Uterus (tissue), 4 donors: ENCODE measurements around the gene CCR5. TPM values are rescaled to one million over a fixed set of nuclear protein-coding genes. Genes with fewer than 3 reads are reported as not detected.

ENCODE experiments used
- DNase-seq, 2 donors: peaks; one replicate each; pipeline ENCODE4 v3.0.0-alpha.2; 2019 to 2020
- H3K27ac ChIP-seq, 2 donors: fragments of 200-600 bp; sonication (generic); 1 replicate in 1 of 2; 2 replicates in 1 of 2; pipeline ENCODE4 v1.5.1; 2016 to 2018
- H3K27me3 ChIP-seq, 2 donors: fragments of 200-600 bp; sonication (generic); one replicate each; pipeline ENCODE4 v1.5.1; 2018 to 2019; ENCODE audit warnings: control low read depth in 1 of 2
- H3K36me3 ChIP-seq, 2 donors: fragments of 200-600 bp; sonication (generic); one replicate each; pipeline ENCODE4 v1.5.1; 2019; ENCODE audit warnings: control low read depth in 1 of 2
- H3K4me1 ChIP-seq, 2 donors: fragments of 200-600 bp; sonication (generic); one replicate each; pipeline ENCODE4 v1.5.1; 2018 to 2019; ENCODE audit warnings: control low read depth in 1 of 2
- H3K4me3 ChIP-seq, 2 donors: fragments of 200-600 bp; sonication (generic); 1 replicate in 1 of 2; 2 replicates in 1 of 2; pipeline ENCODE4 v1.5.1; 2018 to 2019; ENCODE audit warnings: mild to moderate bottlenecking in 1 of 2
- H3K9me3 ChIP-seq, 2 donors: fragments of 200-600 bp; sonication (generic); one replicate each; pipeline ENCODE4 v1.5.1; 2019; ENCODE audit warnings: control low read depth in 1 of 2
- POLR2A ChIP-seq, 2 donors: fragments of 450-650 bp; IDR thresholded peaks; one replicate each; pipeline ENCODE4 v1.6.1; 2016; ENCODE audit warnings: antibody characterized with exemption in 2 of 2, mild to moderate bottlenecking in 1 of 2, moderate library complexity in 1 of 2
- intact Hi-C: fragments of 100-400 bp; cut with DNase I; formaldehyde crosslinking; loops from one replicate; pipeline ENCODE4 v1.15.1; 2023; ENCODE audit warnings: low total_unique reads
- total RNA-seq, 4 donors: library from RNA; depleted of rRNA in 3 of 4; stranded (reverse); fragments of >200 nt in 3 of 4; gene quantifications; one replicate each; pipeline versions ENCODE4 v1.1.0 to v1.2.4, GENCODE V29; 2014 to 2023
- TF ChIP-seq, protein P1 (sequence below), 4 experiments: fragments of 200-600 bp in 2 of 4; fragments of 450-650 bp in 2 of 4; sonication (generic) in 2 of 4; IDR thresholded peaks; one replicate each; pipeline ENCODE4 v1.5.1; 2016 to 2019; ENCODE audit warnings: antibody characterized with exemption in 4 of 4, mild to moderate bottlenecking in 2 of 4, moderate library complexity in 1 of 4
- donor health status: DM: yes; HTN: yes; CAD: no.

Gene CCR5
- total RNA-seq, 4 donors from 2014 or later, result 0.41 to 1.2 TPM; not detected in 2

- H3K4me3 ChIP-seq, result no peak overlapping the region
Measured at GRCh38 chr3:46405301-46406019, 34.7 kb downstream of the CCR5 start.

GRCh38 chr3:46406443-46406787, 35.7 kb downstream of the CCR5 start:
- intact Hi-C loops, result no loop called here
- Histone ChIP-seq H3K36me3 (no peaks in the 10 kb centered on the region), H3K4me3 (no peak overlapping the region), H3K27ac (peak overlapping the region; percentile 50 to 72), H3K9me3 (no peaks in the 10 kb centered on the region), H3K27me3 (no peaks in the 10 kb centered on the region), H3K4me1 (peaks cover 0 to 7% of the 10 kb centered on the region in 2 donors)
- no peak for TF ChIP-seq POLR2A (IDR thresholded peaks at IDR 0.05)
- TF ChIP-seq, protein P1, sequence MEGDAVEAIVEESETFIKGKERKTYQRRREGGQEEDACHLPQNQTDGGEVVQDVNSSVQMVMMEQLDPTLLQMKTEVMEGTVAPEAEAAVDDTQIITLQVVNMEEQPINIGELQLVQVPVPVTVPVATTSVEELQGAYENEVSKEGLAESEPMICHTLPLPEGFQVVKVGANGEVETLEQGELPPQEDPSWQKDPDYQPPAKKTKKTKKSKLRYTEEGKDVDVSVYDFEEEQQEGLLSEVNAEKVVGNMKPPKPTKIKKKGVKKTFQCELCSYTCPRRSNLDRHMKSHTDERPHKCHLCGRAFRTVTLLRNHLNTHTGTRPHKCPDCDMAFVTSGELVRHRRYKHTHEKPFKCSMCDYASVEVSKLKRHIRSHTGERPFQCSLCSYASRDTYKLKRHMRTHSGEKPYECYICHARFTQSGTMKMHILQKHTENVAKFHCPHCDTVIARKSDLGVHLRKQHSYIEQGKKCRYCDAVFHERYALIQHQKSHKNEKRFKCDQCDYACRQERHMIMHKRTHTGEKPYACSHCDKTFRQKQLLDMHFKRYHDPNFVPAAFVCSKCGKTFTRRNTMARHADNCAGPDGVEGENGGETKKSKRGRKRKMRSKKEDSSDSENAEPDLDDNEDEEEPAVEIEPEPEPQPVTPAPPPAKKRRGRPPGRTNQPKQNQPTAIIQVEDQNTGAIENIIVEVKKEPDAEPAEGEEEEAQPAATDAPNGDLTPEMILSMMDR (IDR thresholded peaks at IDR 0.05), result no peak
- DNase-seq, result no peak

More at GRCh38 chr3:46405301-46406019, 34.7 kb downstream of the CCR5 start:
- intact Hi-C loops, result no loop called here
- H3K27ac ChIP-seq, result peak overlapping the region; percentile 50 to 72
- no peaks in the 10 kb centered on the region for H3K9me3 ChIP-seq
- TF ChIP-seq, protein P1 (IDR thresholded peaks at IDR 0.05), result no peak
- H3K27me3 ChIP-seq, result no peaks in the 10 kb centered on the region
- DNase-seq, result peak in 1 of 2 donors; percentile 21
- no peaks in the 10 kb centered on the region for H3K36me3 ChIP-seq
- H3K4me1 ChIP-seq, result peaks cover 0 to 7% of the 10 kb centered on the region in 2 donors

DNA sequence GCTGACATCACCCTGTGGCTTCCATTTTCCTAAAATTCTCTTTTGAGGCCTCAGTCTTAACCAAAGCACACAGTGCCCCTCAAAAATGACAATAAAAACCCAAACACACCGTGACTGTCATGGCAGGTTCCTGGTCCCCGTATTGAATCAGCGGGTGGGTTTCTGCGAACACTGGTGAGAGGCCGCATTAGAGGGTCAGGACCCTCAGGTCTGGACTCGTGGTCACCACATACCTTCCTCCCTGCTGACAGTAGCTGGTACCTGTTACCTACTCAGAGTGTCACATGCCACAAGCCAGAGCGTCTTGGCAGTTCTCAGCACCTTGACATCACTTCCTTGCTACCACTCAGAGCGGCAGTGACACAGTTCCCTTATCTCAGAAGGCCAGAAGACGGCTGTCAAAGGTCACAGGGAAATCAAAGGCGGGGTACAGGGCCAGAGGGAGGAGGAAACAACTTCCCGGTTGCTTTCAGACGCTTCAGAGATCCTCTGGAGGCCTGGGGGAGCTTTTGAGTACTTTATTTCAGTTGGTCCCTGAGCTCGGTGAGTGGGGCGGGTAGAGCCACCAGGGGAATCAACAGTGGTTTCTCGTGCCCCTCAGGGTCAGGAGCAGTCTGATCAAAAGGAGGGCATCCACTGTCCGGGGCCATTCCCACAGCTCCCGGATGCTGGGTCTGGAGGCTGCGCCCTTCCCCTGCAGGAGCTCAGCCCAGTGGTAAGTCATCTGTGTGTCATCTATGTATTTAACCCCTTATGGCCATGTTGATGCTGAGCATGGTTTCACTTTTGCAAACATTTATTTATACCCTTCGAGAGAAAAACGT, 36.3 kb downstream of the CCR5 start, which contains the start of the genes CCR5AS and CCRL2:
CCR5AS (minus strand) TSS at position 279 of the 824 bp plus-strand sequence.
CCRL2 (plus strand) TSS at position 472 of the 824 bp plus-strand sequence. CDS start 821 bp downstream, outside the sequence.
- Histone ChIP-seq H3K27me3 (no peaks in the 10 kb centered on the region), H3K9me3 (no peaks in the 10 kb centered on the region)
- DNase-seq, result peak; percentile 20 to 68

GRCh38 chr3:46407970-46408369, 37.2 kb downstream of the CCR5 start:
- peak overlapping the region; percentile 50 to 72 for H3K27ac ChIP-seq
- intact Hi-C loops, result no loop called here
- H3K27me3 ChIP-seq, result no peaks in the 10 kb centered on the region
- TF ChIP-seq POLR2A (IDR thresholded peaks at IDR 0.05), result no peak
- TF ChIP-seq, protein P1 (IDR thresholded peaks at IDR 0.05), result no peak
- DNase-seq, result no peak
- H3K4me3 ChIP-seq, result no peak overlapping the region
- H3K4me1 ChIP-seq, result peaks cover 0 to 7% of the 10 kb centered on the region in 2 donors
- no peaks in the 10 kb centered on the region for H3K9me3 ChIP-seq
- no peaks in the 10 kb centered on the region for H3K36me3 ChIP-seq

More for the DNA sequence above, 36.3 kb downstream of the CCR5 start, which contains the start of the genes CCR5AS and CCRL2:
- intact Hi-C loops, result no loop called here
- TF ChIP-seq, protein P1 (IDR thresholded peaks at IDR 0.05), result no peak
- TF ChIP-seq POLR2A (IDR thresholded peaks at IDR 0.05), result peak in 1 of 2 donors; percentile 61
- H3K27ac ChIP-seq, result peak within 1 kb of the TSS; percentile 50 to 72
- no peak within 1 kb of the TSS for H3K4me3 ChIP-seq
- H3K4me1 ChIP-seq, result peaks cover 0 to 7% of the 10 kb centered on the region in 2 donors
- no peaks in the 10 kb centered on the region for H3K36me3 ChIP-seq
